Ectodermal cell (in vitro differentiated cells): Measurements from ENCODE around the gene DSCAML1.

ENCODE experiments used
- H3K27ac ChIP-seq: 2 replicates; pipeline ENCODE4 v1.7.0; 2013; ENCODE audit warnings: mild to moderate bottlenecking, low read depth, low read length; ENCODE audit not compliant: insufficient read depth, poor library complexity, severe bottlenecking
- H3K27me3 ChIP-seq: 2 replicates; pipeline ENCODE4 v1.7.0; 2013; ENCODE audit warnings: mild to moderate bottlenecking, low read length; ENCODE audit not compliant: insufficient read depth, control insufficient read depth, poor library complexity, severe bottlenecking
- H3K36me3 ChIP-seq: one replicate; pipeline ENCODE4 v1.7.0; 2013; ENCODE audit warnings: low read length; ENCODE audit not compliant: control insufficient read depth, insufficient read depth
- H3K4me1 ChIP-seq: one replicate; pipeline ENCODE4 v1.7.0; 2013; ENCODE audit warnings: low read length; ENCODE audit not compliant: control insufficient read depth, insufficient read depth
- H3K4me3 ChIP-seq: 2 replicates; pipeline ENCODE4 v1.7.0; 2013; ENCODE audit warnings: low read depth, low read length, control low read depth; ENCODE audit not compliant: insufficient read depth
- H3K9me3 ChIP-seq: 2 replicates; pipeline ENCODE4 v1.7.0; 2013; ENCODE audit warnings: mild to moderate bottlenecking, low read length, moderate library complexity; ENCODE audit not compliant: control insufficient read depth
- WGBS, 2 experiments: methylation state at CpG; one replicate each; pipeline ENCODE4 v1.1.7; 2013; ENCODE audit warnings: missing lambda C conversion rate in 2 of 2; 5-methylcytosine and 5-hydroxymethylcytosine counted together

Gene DSCAML1

GRCh38 chr11:117498791-117499190, 298.2 kb downstream of the DSCAML1 start:
- H3K4me3 ChIP-seq, result no peak overlapping the region
- H3K27ac ChIP-seq, result no peak overlapping the region
- peaks cover 16% of the 10 kb centered on the region for H3K4me1 ChIP-seq
- no peaks in the 10 kb centered on the region for H3K9me3 ChIP-seq
- peaks cover 27% of the 10 kb centered on the region for H3K27me3 ChIP-seq
- H3K36me3 ChIP-seq, result no peaks in the 10 kb centered on the region
- WGBS, 2 experiments, result 93 to 95% methylated on average over 6 of the region's 6 CpGs

- peaks cover 33% of the 10 kb centered on the region for H3K27me3 ChIP-seq
- no peak overlapping the region for H3K4me3 ChIP-seq
- no peak overlapping the region for H3K27ac ChIP-seq
- H3K4me1 ChIP-seq, result peaks cover 22% of the 10 kb centered on the region
- WGBS, 2 experiments, result 81 to 84% methylated on average over 11 of the region's 11 CpGs
- no peaks in the 10 kb centered on the region for H3K9me3 ChIP-seq
- no peaks in the 10 kb centered on the region for H3K36me3 ChIP-seq
These were observed 299.6 kb downstream of the DSCAML1 start for GRCh38 chr11:117497206-117497951.

GRCh38 chr11:117495357-117495756, 301.7 kb downstream of the DSCAML1 start:
- Histone ChIP-seq H3K4me3 (no peak overlapping the region), H3K9me3 (no peaks in the 10 kb centered on the region), H3K36me3 (no peaks in the 10 kb centered on the region), H3K27ac (no peak overlapping the region), H3K27me3 (peaks cover 42% of the 10 kb centered on the region), H3K4me1 (peaks cover 21% of the 10 kb centered on the region)
- 85 to 88% methylated on average over 6 of the region's 6 CpGs for WGBS, 2 experiments

GRCh38 chr11:117492578-117493251, 304.3 kb downstream of the DSCAML1 start:
- H3K4me3 ChIP-seq, result no peak overlapping the region
- 19 to 22% methylated on average over 20 of the region's 20 CpGs for WGBS, 2 experiments
- no peaks in the 10 kb centered on the region for H3K36me3 ChIP-seq
- H3K27ac ChIP-seq, result no peak overlapping the region
- peaks cover 30% of the 10 kb centered on the region for H3K4me1 ChIP-seq
- H3K9me3 ChIP-seq, result no peaks in the 10 kb centered on the region
- H3K27me3 ChIP-seq, result peaks cover 52% of the 10 kb centered on the region

- H3K27ac ChIP-seq, result no peak overlapping the region
- no peak overlapping the region for H3K4me3 ChIP-seq
These were observed 306.1 kb downstream of the DSCAML1 start for GRCh38 chr11:117490911-117491310.

GRCh38 chr11:117489999-117490679, 306.9 kb downstream of the DSCAML1 start:
- H3K36me3 ChIP-seq, result no peaks in the 10 kb centered on the region
- no peaks in the 10 kb centered on the region for H3K9me3 ChIP-seq
- WGBS, 2 experiments, result 64 to 67% methylated on average over 14 of the region's 14 CpGs
- peaks cover 24% of the 10 kb centered on the region for H3K4me1 ChIP-seq
- H3K27ac ChIP-seq, result no peak overlapping the region
- peaks cover 42% of the 10 kb centered on the region for H3K27me3 ChIP-seq
- H3K4me3 ChIP-seq, result no peak overlapping the region

More at GRCh38 chr11:117490911-117491310, 306.1 kb downstream of the DSCAML1 start:
- Histone ChIP-seq H3K4me1 (peaks cover 24% of the 10 kb centered on the region), H3K9me3 (no peaks in the 10 kb centered on the region), H3K27me3 (peaks cover 47% of the 10 kb centered on the region), H3K36me3 (no peaks in the 10 kb centered on the region)
- WGBS, 2 experiments, result 65 to 67% methylated on average over 6 of the region's 6 CpGs

- peaks cover 38% of the 10 kb centered on the region for H3K27me3 ChIP-seq
- 87 to 91% methylated on average over 14 of the region's 14 CpGs for WGBS, 2 experiments
- H3K27ac ChIP-seq, result no peak overlapping the region
- no peaks in the 10 kb centered on the region for H3K36me3 ChIP-seq
- no peak overlapping the region for H3K4me3 ChIP-seq
- H3K4me1 ChIP-seq, result peaks cover 28% of the 10 kb centered on the region
- no peaks in the 10 kb centered on the region for H3K9me3 ChIP-seq
These were observed 307.7 kb downstream of the DSCAML1 start for GRCh38 chr11:117488996-117489952.

GRCh38 chr11:117486059-117486458, 311.0 kb downstream of the DSCAML1 start:
- H3K27ac ChIP-seq, result no peak overlapping the region
- WGBS, 2 experiments, result 95 to 96% methylated on average over 13 of the region's 13 CpGs
- H3K4me3 ChIP-seq, result no peak overlapping the region
- peaks cover 32% of the 10 kb centered on the region for H3K4me1 ChIP-seq
- peaks cover 15% of the 10 kb centered on the region for H3K27me3 ChIP-seq
- no peaks in the 10 kb centered on the region for H3K36me3 ChIP-seq
- no peaks in the 10 kb centered on the region for H3K9me3 ChIP-seq

- Histone ChIP-seq H3K36me3 (no peaks in the 10 kb centered on the region), H3K9me3 (no peaks in the 10 kb centered on the region), H3K4me1 (peaks cover 23% of the 10 kb centered on the region), H3K4me3 (no peak overlapping the region), H3K27ac (no peak overlapping the region), H3K27me3 (no peaks in the 10 kb centered on the region)
- WGBS, 2 experiments, result 46 to 54% methylated on average over 9 of the region's 9 CpGs
These were observed 312.9 kb downstream of the DSCAML1 start for GRCh38 chr11:117484156-117484555.
